ENCODE results near the gene WIPF3.

The WIPF3 gene

DNA sequence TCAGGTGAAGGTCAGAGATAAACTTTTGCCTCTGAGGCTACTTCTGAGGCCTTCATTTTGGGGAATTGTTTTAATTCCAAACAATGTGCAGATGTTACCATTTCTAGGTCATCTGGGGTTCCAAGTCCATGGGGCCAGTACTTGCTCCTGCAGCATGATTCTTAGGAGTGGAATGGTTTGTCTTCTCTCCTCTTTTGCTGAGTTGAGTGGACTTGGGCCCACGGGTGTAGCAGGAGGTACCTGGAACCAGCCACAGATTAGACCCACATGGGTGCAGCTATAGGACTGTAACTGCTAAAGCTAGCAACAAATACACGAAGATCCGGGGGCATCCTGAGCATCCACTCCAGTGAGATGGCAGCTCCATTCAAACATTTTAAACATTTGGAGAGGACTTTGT lies 41.6 kb downstream of the WIPF3 start:
- no peak for DNase-seq (ENCODE audit: low read depth in 2 of 2)

DNA sequence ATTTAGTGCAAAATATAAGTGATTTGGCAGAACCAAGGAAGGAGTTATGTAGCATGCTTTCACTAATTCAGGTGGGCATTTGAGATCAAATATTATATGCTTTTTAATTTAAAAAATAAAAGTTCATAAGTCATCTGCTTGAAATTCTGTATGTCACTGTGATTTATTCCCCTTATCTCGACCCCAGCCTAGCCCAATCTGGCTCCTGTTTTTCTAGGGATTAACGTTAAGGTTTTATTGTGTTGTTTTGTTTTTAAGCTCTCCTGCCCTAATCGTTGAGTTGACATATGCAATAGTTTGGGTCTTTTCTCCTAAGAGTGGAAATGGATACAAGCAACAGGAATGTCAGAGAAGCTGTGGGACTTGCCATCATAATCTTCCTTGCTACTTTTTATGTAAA lies 42.6 kb downstream of the WIPF3 start:
- DNase-seq (ENCODE audit: low read depth in 2 of 2): no peak

DNA sequence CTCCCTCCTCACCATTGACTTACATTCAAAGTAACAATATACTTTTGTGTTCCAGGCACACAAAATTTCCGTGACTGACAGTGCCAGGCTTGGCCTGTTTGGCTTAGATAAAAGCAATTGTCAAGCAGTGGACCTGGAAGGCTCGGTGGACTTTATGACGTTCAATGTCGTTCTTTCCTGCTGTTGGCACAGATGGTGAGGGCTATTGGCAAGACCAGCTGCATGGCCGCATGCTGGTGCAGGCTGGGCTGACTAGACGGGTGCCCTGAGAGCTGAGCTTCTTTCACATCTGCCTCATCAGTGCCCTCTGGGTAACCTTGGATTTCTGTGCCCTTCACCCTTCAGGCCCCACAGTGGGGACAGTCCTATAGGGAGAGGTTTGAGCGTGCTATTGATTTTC lies 45.2 kb downstream of the WIPF3 start:
- no peak for DNase-seq (ENCODE audit: low read depth in 2 of 2)

DNA sequence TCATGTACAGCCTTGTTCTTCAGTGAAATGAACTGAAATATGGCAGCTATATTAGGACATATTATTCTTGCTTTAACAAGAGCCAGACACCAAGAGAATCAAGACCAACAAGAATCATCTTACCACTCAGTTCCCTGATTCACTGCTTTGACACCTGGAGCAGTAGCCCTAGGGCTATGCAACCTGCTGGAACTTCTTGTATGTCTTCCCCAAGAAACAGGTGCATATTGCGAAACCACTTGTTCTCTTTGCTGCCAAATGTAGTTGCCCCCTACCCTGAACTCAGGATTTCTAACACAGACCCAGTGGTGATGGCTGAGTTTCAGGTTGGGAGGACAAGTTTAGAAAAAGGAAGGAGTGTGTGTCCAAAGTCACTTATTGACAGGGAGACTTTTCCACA lies 46.1 kb downstream of the WIPF3 start:
- DNase-seq (ENCODE audit: low read depth in 2 of 2): no peak

DNA sequence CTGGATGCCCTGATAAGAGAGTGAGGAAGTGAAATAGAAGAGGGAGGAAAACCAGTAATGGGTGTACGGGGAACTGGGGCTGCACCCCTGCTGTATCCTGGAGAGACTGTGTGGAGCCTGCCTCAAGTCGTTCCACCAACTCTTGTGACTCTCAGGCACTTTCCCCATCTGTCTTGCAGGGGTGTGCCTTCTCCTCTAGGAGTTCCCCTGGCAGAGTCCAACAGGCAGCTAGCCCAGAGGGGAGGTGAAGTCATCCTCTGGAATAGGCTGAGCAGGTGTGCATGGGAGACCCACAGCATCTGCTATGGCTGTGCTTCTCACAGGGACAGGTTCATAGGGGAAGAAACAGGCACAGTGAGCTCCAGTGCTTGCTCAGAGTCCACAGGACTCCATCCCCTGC lies 46.8 kb downstream of the WIPF3 start:
- DNase-seq (ENCODE audit: low read depth in 2 of 2): no peak

DNA sequence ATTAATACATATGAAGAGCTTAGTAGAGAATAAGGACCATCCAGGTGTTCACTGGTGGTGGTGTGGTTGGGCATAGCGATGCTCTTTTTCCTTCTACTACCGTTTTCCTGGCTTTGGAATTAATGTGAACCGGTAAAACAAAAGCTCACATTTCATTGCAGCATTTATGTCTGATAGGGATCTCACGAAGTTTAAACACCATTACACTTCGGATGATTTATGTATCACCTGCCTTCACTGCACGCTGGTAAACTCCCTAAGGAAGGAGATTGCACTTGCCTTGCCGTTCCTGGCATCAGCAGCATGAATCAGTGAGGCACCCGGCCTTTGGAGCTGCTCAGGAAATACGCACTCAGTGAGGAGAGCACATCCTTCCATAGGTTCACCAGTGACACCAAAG lies 47.5 kb downstream of the WIPF3 start:
- no peak for DNase-seq (ENCODE audit: low read depth in 2 of 2)

DNA sequence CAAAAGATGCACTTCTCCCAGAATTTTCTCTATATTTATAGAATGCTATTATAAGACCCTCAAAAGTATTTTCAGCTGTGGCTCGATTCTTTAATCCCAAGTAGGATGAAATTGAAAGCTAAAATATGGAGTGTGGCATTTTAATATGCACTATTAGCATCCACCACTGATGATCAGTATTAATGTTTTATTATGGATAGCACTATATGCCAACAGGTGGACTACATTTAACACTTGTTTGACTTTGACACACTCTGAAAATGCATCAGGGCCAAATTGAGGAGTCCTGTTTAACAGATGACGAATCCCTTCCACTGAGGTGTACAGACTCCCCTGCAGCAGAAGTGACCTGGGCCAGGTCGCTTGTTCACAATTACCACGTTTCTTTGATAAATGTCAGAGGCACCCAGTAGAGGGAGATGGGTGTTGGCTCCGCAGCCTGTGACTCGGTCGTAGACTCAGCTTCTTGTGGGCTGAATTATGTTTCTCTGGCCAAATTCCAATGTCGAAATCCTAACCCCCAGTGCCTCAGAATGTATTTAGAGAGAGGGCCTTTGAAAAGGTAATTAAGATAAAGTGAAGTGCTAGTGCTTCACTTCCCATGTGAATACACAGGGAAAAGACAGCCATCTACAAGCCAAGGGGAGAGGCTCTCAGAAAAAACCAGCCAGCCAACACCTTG lies 48.1 kb downstream of the WIPF3 start:
- DNase-seq (ENCODE audit: low read depth in 2 of 2): no peak

DNA sequence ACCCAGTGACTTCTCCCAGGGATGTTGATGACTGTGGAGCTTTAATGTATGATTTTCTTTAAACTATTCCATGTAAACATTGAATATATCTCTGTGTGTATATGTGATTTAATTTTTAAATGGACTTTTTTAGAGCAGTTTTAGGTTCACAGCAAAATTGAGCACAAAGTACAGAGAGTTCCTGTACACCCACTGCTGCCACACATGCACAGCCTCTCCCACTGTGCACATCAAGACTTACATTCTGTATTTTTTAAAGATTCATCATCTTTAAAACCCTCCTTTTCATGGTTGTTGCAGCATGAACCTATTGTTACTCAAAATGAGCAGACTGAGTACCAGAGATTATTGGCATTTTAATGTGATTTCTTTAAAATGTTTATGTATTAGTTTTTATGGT lies 51.3 kb downstream of the WIPF3 start:
- no peak for DNase-seq (ENCODE audit: low read depth in 2 of 2)

DNA sequence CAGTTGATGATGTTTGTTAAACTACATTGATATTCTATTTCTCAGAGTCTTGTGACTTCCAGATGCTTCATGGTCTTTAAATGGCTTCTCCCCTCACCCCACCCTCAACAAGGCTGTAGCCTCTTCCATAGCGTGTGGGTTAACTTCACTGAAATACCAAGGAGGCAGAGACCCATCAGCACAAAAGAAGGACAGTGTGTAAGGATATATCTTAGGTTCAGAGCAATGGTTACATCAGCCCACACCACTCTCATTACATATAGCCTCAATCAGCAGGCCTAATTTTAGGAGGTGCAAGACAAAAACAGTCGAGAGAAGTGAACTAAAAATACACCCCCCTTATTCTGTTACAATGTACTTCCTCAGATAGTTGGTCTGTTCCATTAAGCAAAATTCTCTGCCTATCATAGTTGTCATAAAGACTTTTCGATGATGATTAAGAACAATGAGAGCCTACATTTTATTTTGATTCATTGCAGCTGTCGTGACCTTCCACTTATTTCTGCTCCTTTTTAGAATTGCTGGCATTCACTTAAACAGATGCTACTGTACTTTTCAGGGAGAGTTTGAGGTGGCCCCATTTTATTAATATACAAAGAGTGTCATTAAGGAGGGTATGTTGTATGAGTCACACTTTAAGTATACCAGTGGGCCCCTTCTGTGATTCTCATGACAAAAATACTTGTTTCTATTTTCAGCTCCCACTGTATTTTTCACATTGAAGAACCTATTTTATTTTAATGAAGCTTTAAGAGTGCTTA lies 52.1 kb downstream of the WIPF3 start:
- no peak for DNase-seq (ENCODE audit: low read depth in 2 of 2)

DNA sequence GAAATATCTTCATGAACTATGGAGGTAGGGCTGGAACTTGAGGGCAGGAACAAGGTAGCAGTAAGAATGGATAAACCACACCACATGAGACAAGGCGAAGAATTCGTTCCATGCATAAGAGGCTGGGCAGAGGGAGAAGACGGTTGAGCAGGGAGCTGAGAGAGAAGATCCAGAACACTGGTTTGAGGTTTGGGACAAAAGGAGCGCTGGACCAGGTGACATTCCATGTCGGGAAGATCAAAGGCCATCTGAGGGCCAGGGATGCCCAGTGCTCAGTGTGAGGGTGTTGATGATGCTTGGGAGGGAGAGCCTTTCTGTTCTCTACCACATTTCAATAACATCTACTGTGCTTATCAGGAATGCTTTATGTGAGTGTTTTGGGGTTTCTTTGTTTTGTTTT lies 52.8 kb downstream of the WIPF3 start:
- DNase-seq (ENCODE audit: low read depth in 2 of 2): no peak

DNA sequence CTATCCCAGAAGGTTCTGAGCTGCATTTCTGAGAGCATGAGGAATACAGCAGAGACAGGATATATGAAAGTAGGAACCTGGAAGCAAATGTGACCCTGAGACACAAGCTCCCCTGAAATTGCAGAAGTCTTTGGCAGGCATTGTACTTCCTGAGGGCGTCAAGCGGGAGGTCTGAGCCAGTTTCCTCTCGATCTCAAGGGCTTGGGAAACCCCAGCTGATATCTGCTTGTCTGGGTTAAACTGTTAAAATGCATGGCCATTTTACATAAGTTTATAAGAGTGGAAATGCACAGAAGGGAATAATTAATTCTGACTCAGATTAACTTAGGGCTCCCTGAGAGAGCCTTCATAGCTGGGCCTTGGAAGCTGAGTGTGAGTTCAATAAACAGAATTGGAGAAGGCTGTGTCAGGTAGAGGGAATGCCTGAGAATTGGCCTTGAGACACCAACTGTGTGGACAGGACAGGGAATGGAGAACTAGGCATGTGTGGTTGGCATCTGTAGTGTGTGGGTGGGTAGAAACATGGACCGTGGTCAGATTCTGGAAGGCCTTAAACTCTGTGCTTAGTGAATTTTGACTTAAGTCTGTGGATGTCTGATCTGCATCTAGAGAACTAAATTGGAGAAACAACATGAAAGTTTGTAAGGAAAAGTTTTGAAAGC lies 53.3 kb downstream of the WIPF3 start:
- DNase-seq (ENCODE audit: low read depth in 2 of 2): no peak

DNA sequence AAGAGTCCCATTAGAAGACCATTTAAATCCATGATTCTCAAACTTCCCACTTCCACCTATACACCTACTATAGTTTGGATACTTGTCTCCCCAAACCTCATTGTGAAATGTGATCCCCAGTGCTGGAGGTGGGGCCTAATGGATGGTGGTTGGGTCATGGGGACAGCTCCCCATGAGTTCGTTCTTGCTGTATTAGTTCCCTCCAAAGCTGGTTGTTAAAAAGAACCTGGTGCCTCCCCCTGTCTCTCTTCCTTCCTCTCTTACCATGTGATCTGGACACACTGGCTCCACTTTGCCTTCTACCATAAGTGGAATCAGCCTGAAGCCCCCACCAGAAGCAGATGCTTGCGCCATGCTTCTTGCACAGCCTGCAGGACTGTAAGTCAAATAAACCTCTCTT lies 53.9 kb downstream of the WIPF3 start:
- DNase-seq (ENCODE audit: low read depth in 2 of 2): no peak

DNA sequence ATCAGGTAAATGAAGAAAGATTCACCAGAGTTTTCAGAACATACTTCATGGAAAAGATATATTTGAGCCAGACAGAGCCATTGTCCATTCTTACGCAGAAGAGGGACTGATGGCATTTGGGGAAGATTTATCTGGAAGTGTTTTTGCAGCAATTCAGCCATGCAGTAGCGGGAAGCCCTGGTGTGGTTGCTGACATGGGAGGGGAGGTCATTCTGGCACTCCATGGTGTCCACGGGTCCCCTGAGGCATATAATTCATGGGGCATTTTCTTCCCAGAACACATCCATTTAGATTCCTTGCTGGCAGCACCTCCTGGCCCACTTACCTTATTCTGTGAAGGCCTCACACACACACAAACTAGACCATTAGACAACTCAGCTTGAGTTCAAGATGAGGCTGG lies 55.6 kb downstream of the WIPF3 start:
- DNase-seq (ENCODE audit: low read depth in 2 of 2): no peak

DNA sequence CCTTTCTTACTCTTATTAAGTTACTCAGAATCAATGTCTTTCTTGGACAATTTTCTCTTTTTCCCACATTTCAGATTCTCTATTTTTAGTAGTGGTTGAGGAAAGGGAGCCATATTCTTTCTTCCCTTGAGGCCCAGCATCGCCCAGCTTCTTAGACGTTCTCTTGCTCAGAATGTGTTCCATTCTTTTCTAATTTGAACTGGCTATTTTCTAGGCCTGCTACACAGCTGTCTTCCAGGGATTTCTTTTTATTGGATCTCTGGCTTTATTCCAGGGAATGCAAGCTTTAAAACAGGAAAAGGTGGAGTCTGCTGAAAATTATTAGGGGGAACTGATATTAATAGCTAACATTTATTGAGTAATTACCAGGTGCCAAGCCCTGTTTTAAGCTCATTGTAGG lies 58.3 kb downstream of the WIPF3 start:
- DNase-seq (ENCODE audit: low read depth in 2 of 2): no peak

DNA sequence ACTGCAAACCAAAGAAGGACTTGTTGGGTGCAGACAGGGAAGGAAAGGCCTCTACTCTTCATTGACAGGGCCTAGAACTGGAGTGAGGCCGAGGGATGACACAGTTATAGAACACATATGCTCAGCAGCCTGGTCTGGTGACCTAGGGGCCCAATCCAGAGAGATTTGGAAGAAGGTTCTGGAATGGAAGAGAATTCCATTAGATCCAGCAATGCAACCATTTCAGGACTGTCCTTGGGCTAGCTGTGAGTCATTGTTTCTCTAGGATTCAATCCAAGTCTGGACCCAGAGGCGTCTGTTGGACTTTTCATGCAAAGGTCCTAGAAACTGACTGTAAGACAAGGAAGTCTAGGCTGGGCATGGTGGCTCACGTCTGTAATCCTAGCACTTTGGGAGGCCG lies 59.2 kb downstream of the WIPF3 start:
- no peak for DNase-seq (ENCODE audit: low read depth in 2 of 2)

DNA sequence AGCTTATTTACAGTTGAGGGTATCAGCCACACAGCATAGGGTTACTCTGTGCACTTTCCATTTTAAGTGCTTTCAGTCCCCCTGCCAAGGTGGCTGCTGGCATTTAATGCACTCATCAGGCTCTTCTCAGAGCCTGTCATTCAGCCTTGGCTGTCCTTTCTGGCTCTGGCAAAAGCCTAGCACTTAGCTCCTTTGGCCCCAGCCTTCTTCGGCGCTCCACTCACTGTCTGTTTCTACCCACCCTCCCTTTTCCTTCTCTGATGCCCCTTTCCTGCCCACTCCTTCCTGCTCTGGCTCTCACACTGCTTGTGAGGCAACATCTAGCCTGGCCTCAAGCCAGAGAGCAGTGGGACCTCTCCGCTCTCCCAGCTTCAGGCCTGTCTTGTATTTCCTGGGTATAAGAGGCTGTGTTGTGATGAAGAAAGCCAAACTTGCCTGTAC lies 60.2 kb downstream of the WIPF3 start:
- DNase-seq (ENCODE audit: low read depth in 2 of 2): no peak

DNA sequence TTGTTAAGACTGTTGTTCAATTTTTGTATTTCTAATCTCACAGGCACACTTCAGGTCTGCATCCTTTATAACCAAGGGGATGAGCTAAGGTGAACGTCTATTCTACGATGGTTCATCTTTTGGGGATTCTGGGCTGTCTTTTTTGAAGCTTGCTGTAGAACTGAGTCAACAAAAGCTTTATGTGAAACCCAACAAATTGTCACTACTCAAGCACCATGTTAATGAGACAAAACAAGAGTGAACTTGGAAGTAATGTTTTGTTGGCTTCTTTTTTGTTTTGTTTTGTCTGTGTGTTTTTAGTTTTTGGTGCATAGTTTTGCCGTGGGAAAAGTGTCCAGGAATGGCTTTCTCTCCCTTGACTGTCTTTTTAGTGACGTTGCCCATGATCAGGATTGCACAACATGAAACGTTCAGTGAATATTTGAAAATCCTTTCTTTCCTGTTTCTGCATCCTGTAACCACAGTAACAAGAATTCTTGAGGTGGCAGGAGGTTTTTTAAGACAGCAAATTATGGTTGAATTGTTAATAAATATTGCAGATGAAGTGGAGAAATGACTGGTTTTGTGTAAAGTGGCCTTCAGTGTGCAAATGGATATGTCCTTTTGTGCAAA lies 65.6 kb downstream of the WIPF3 start:
- DNase-seq (ENCODE audit: low read depth in 2 of 2): no peak

DNA sequence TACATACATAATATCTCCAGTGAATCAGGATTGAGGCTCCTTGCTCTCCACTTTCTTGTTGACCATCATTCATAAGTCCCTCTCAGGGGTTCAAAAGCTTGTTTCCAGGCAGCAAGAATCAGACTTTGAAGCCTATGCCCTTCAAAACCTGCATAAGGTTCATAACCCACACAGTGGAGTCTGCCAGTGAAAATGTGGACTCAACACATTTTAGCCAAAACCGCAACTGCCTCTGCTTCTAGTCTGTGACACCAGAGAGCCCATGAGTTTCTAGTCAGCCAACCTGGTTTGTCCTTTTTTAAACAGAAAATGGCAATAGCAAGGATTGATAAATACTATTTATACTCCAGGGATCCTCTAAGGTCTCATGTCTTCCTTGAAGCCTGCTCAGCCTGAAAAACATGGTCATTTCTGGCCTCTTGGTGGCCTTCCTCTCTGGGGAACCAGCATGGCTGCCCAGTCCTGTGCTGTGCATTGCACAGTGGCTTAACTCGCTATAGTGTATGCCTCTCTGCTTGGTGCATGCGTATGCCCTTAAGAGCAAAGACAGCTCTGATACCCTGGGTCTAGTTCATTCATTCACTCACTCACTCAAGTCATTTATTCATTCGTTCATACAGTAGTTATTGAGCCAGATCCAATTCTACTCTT lies 67.5 kb downstream of the WIPF3 start:
- no peak for DNase-seq (ENCODE audit: low read depth in 2 of 2)

DNA sequence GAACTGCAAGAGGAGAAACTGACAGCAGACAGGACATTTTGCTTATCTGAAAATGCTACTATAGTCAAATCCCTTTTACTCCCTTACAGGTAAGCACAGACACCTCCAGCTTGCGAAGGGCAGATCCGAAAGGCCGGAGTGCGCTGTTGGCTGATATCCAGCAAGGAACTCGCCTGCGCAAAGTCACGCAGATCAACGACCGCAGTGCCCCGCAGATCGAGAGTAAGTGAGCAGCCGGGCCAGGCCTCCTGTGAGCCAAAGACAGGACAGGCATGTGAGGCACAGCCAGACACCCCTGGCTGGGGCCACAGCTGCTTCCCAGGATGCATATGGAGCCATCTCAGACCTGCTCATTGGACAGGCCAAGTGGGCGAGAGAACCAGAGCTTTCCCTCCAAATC lies 69.4 kb downstream of the WIPF3 start:
- no peak for DNase-seq (ENCODE audit: low read depth in 2 of 2)

DNA sequence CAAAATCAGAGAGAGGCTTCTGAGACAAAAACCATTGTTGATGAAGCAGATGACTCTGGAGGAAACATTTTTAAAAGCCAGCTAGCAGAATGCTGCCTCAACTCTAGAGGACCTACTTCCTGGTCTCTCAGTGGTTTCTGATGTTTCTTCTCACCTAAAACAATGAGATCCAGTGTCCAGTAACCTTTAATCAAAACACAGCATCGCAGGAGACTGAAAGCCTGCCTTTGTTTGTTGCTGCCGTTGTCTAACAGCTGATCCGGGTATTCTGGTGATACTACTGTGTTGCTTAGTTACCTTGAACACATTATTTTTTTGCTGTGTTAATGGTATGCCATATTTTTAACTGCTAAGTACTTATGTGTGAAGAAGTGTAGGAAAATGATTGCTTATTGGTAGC lies 70.9 kb downstream of the WIPF3 start:
- no peak for DNase-seq (ENCODE audit: low read depth in 2 of 2)

DNA sequence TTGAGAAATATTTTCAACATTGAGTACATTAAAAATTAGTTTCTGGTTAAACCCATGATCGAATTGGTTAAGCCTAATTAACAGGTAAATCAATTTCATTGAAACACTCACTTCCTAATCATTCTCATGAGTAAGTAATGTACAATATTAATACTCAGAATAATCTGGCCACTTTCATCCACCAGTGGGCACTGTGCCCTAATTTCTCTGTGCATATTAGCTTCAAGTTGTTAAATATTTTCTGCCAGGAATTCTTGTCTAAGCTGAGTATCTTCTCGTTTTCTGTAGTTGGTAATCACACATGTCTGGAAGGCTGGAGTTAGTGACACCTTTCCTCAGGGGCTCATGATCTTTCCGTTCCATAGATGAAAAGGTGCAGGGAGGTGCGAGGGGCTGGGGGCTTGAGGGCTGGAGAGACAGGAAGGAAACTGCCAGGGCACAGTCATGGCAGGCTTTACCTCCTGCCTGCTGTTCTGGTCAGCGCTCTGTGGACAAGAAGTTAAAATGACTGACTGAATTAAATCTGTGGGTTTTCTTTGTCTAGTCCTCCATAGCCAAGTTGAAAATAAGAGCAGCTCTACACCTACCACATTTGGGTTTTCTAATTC lies 71.9 kb downstream of the WIPF3 start:
- DNase-seq (ENCODE audit: low read depth in 2 of 2): no peak

DNA sequence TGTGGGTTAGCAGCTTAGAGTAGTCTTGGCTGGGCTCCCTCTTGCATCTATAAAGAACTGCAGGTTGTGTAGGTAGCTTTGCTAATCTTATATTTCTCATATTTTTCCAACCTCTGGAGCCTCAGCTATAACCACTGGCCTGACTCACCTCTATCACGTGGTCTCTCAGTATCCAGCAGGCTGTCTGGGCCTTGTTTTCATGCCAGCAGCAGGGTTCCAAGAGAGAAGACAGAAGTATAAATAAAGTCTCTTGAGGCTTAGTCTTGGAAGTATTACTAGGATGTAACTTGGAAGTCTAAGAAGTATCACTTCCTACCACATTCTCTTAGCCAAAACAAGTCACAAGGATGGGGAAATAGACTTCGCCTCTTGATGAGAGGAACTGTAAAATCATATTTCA lies 73.3 kb downstream of the WIPF3 start:
- no peak for DNase-seq (ENCODE audit: low read depth in 2 of 2)

Measured in stimulated activated CD4-positive, alpha-beta T cell treated with anti-CD3 and anti-CD28 coated beads, Interleukin-4, amount 100 ng/mL, for 48 hours (primary cell).